Endothelial cell of umbilical vein (primary cell): ENCODE data around the gene OGT. TPM values are rescaled to one million over a fixed set of nuclear protein-coding genes. Genes with fewer than 3 reads are reported as not detected.

Source experiments
- BruUV-seq: library from RNA; stranded (reverse); fragments of 400-500 nt; replicated peaks from 2 replicates; lab custom pipeline; 2021; lab: Mats Ljungman, UMichigan
- CTCF ChIA-PET: fragments of 300-600, 350-600 bp; sonication (Branson Sonifier 250); formaldehyde crosslinking; loops from one replicate; lab custom pipeline; 2021; ENCODE audit warnings: antibody characterized with exemption, inconsistent platforms; lab: Charles Lee
- POLR2A ChIA-PET: fragments of 300-600, 350-600 bp; sonication (Branson Sonifier 250); formaldehyde crosslinking; loops from one replicate; lab custom pipeline; 2021; ENCODE audit warnings: antibody characterized with exemption, inconsistent platforms; lab: Charles Lee
- DNase-seq: peaks from one replicate; pipeline ENCODE4 v3.0.0-alpha.2; 2011; ENCODE audit warnings: low read depth, low spot score
- FAIRE-seq: peaks from 2 replicates; lab custom pipeline; 2011; peaks lifted over from hg19 to GRCh38; lab: Jason Lieb, UNC
- H2AFZ ChIP-seq: 2 replicates; pipeline ENCODE4 v1.6.0; 2012; ENCODE audit warnings: low read depth, low read length, control low read depth, inconsistent platforms
- H3K27ac ChIP-seq: 2 replicates; pipeline ENCODE4 v1.5.1; 2011; ENCODE audit warnings: low read depth, mild to moderate bottlenecking, control low read depth, low read length, moderate library complexity; ENCODE audit not compliant: insufficient read depth
- H3K27me3 ChIP-seq, 2 experiments: 2 replicates each; pipeline versions ENCODE4 v1.6.0 to v1.6.1; 2011; ENCODE audit warnings: low read length in 2 of 2, mixed read lengths in 1 of 2; ENCODE audit not compliant: control insufficient read depth in 2 of 2, insufficient read depth in 2 of 2
- H3K36me3 ChIP-seq, 2 experiments: 2 replicates in 1 of 2; 3 replicates in 1 of 2; pipeline ENCODE4 v1.5.1; 2011; ENCODE audit warnings: low read length in 2 of 2, mild to moderate bottlenecking in 1 of 2, moderate library complexity in 1 of 2; ENCODE audit not compliant: control insufficient read depth in 2 of 2, insufficient read depth in 2 of 2; ENCODE audit errors: extremely low read depth in 1 of 2
- H3K4me1 ChIP-seq: 3 replicates; pipeline ENCODE4 v1.5.1; 2011; ENCODE audit warnings: mild to moderate bottlenecking, low read length; ENCODE audit not compliant: control insufficient read depth, insufficient read depth; ENCODE audit errors: extremely low read depth
- H3K4me2 ChIP-seq: 2 replicates; pipeline ENCODE4 v1.6.1; 2011; ENCODE audit warnings: low read length, control low read depth, mixed read lengths; ENCODE audit not compliant: insufficient read depth
- H3K4me3 ChIP-seq, 3 experiments: fragments of 200-600 bp in 1 of 3; sonication (generic), shearing (Covaris generic) in 1 of 3; replicated peaks in 1 of 3; 2 replicates each; pipeline ENCODE4 v1.5.1; 2011 to 2016; ENCODE audit warnings: control low read depth in 3 of 3, low read length in 3 of 3, mild to moderate bottlenecking in 2 of 3, inconsistent platforms in 1 of 3, low read depth in 1 of 3, moderate library complexity in 1 of 3; ENCODE audit not compliant: insufficient read depth in 1 of 3
- H3K79me2 ChIP-seq: 2 replicates; pipeline ENCODE4 v1.6.0; 2012; ENCODE audit warnings: low read length, inconsistent platforms; ENCODE audit not compliant: control insufficient read depth, insufficient read depth
- H3K9ac ChIP-seq: replicated peaks from 2 replicates; pipeline ENCODE3; 2011; ENCODE audit warnings: low read length, control low read depth; ENCODE audit not compliant: insufficient read depth; ENCODE audit errors: extremely low read depth
- H3K9me1 ChIP-seq: replicated peaks from 3 replicates; pipeline ENCODE4 v1.6.0; 2011; ENCODE audit warnings: mild to moderate bottlenecking, low read length; ENCODE audit not compliant: control insufficient read depth, insufficient read depth; ENCODE audit errors: extremely low read depth
- H3K9me3 ChIP-seq: replicated peaks from 2 replicates; pipeline ENCODE4 v1.5.1; 2012; ENCODE audit warnings: low read length, inconsistent platforms; ENCODE audit not compliant: control insufficient read depth, insufficient read depth
- H4K20me1 ChIP-seq: replicated peaks from 2 replicates; pipeline ENCODE3; 2011; ENCODE audit warnings: mild to moderate bottlenecking, low read length; ENCODE audit not compliant: control insufficient read depth, insufficient read depth; ENCODE audit errors: extremely low read depth
- CTCF ChIP-seq, 2 donors: IDR thresholded peaks; 1 replicate in 1 of 2; 2 replicates in 1 of 2; pipeline ENCODE4 v1.5.1; 2011; ENCODE audit warnings: low read length in 2 of 2, mild to moderate bottlenecking in 2 of 2, moderate library complexity in 2 of 2, control low read depth in 1 of 2, inconsistent platforms in 1 of 2, low read depth in 1 of 2; ENCODE audit not compliant: insufficient read depth in 1 of 2; ENCODE audit errors: extremely low read depth in 1 of 2
- EZH2 ChIP-seq: IDR thresholded peaks from 2 replicates; pipeline ENCODE4 v1.6.1; 2012; ENCODE audit warnings: borderline replicate concordance, low read depth, mild to moderate bottlenecking, moderate library complexity, low read length, inconsistent platforms; ENCODE audit not compliant: severe bottlenecking
- FOS ChIP-seq: IDR thresholded peaks from 2 replicates; pipeline ENCODE4 v1.6.1; 2011; ENCODE audit warnings: mild to moderate bottlenecking, low read length, moderate library complexity, borderline replicate concordance; ENCODE audit not compliant: insufficient read depth
- GATA2 ChIP-seq: IDR thresholded peaks from 2 replicates; pipeline ENCODE4 v1.7.0; 2011; ENCODE audit warnings: low read depth, mild to moderate bottlenecking, moderate library complexity, mixed read lengths, low read length; ENCODE audit not compliant: insufficient read length, insufficient read depth
- JUN ChIP-seq: IDR thresholded peaks from 2 replicates; pipeline ENCODE4 v1.6.1; 2011; ENCODE audit warnings: borderline replicate concordance, low read depth; ENCODE audit not compliant: insufficient read length, insufficient read depth
- MAX ChIP-seq: IDR thresholded peaks from 2 replicates; pipeline ENCODE4 v1.6.1; 2011; ENCODE audit not compliant: insufficient read depth, insufficient read length
- MYC ChIP-seq: IDR thresholded peaks from one replicate; pipeline ENCODE4 v1.6.1; 2011; ENCODE audit warnings: mild to moderate bottlenecking, low read depth, low read length
- POLR2A ChIP-seq: IDR thresholded peaks from 2 replicates; pipeline ENCODE4 v1.6.1; 2012; ENCODE audit warnings: low read depth, mild to moderate bottlenecking, control low read depth, low read length
- POLR2AphosphoS5 ChIP-seq: IDR thresholded peaks from 2 replicates; pipeline ENCODE4 v1.6.1; 2012; ENCODE audit warnings: low read depth, mild to moderate bottlenecking, control low read depth, low read length, moderate library complexity; ENCODE audit not compliant: insufficient read depth
- dilution Hi-C: fragments of 300-500 bp; cut with MboI; formaldehyde crosslinking; loops from one replicate; pipeline ENCODE4 v1.15.0; 2019; ENCODE audit warnings: low sequenced_read_pairs; ENCODE audit not compliant: extremely low pct_ligation_motif_present
- intact Hi-C: fragments of 100-400 bp; cut with micrococcal nuclease; formaldehyde crosslinking; loops from one replicate; pipeline ENCODE4 v1.10.0; 2022
- polyA plus RNA-seq, 4 experiments: library from polyadenylated mRNA; depleted of rRNA in 3 of 4; stranded (reverse) in 3 of 4; unstranded in 1 of 4; fragments of >200 nt; gene quantifications; 2 replicates each; pipeline versions ENCODE4 v1.2.1 to v1.2.3, GENCODE V29; 2011 to 2012; ENCODE audit warnings: missing spikeins in 1 of 4
- total RNA-seq: library from RNA; stranded (reverse); gene quantifications from 2 replicates; pipeline ENCODE4 v1.2.3, GENCODE V29; 2021

The OGT gene
- total and polyA plus RNA-seq, 2 donors (not counting 3 experiments of a cell fraction or from before 2014, with no cell fraction given), result 129 to 141 TPM

GRCh38 chrX:71514367-71515037 is 18.4 kb upstream of the OGT start:
- intact Hi-C loops, result no loop called here
- Histone ChIP-seq H2AFZ (no peak overlapping the region), H3K9me1 (no peaks in the 10 kb centered on the region), H3K27ac (no peak overlapping the region), H4K20me1 (no peaks in the 10 kb centered on the region), H3K4me2 (no peak overlapping the region), H3K36me3 (no peaks in the 10 kb centered on the region), H3K4me3 (no peak overlapping the region), H3K4me1 (no peaks in the 10 kb centered on the region), H3K27me3 (no peaks in the 10 kb centered on the region), H3K79me2 (no peaks in the 10 kb centered on the region), H3K9me3 (no peaks in the 10 kb centered on the region), H3K9ac (no peak overlapping the region)
- POLR2A ChIA-PET, result no interaction called here
- TF ChIP-seq CTCF (IDR thresholded peaks at IDR 0.05; ENCODE audit: extremely low read depth in 1 of 2, insufficient read depth in 1 of 2, low read depth in 1 of 2, low read length in 2 of 2) (no peak), GATA2 (no peak), MYC (no peak), FOS (no peak), POLR2A (no peak), MAX (no peak), POLR2AphosphoS5 (no peak), JUN (no peak), EZH2 (no peak)
- CTCF ChIA-PET, result no interaction called here
- DNase-seq, result no peak
- no TSS peak for BruUV-seq
- no peak for FAIRE-seq
- dilution Hi-C loops, result no loop called here
